Activated naive CD4-positive, alpha-beta T cell treated with anti-CD3 and anti-CD28 coated beads, Interleukin-2, amount 50 U/mL, for 24 hours (primary cell): Measurements from ENCODE around the gene ERN1.

Experiments
- H3K27ac Mint-ChIP-seq: one replicate; pipeline ENCODE4 v1.8.0; 2021; ENCODE audit warnings: mild to moderate bottlenecking, mixed read lengths
- H3K27me3 Mint-ChIP-seq: one replicate; pipeline ENCODE4 v1.8.0; 2021; ENCODE audit warnings: mixed read lengths
- H3K36me3 Mint-ChIP-seq: one replicate; pipeline ENCODE4 v1.8.0; 2021; ENCODE audit warnings: mixed read lengths
- H3K4me1 Mint-ChIP-seq: one replicate; pipeline ENCODE4 v1.8.0; 2021; ENCODE audit warnings: mixed read lengths
- H3K4me3 Mint-ChIP-seq: one replicate; pipeline ENCODE4 v1.8.0; 2021; ENCODE audit warnings: mild to moderate bottlenecking, mixed read lengths
- H3K9me3 Mint-ChIP-seq: one replicate; pipeline ENCODE4 v1.8.0; 2021; ENCODE audit warnings: mixed read lengths

ERN1 gene

GRCh38 chr17:64091116-64091515 is 38.8 kb downstream of the ERN1 start:
- peaks cover 56% of the 10 kb centered on the region for H3K4me1 Mint-ChIP-seq
- no peak overlapping the region for H3K4me3 Mint-ChIP-seq
- H3K9me3 Mint-ChIP-seq = no peaks in the 10 kb centered on the region
- H3K36me3 Mint-ChIP-seq = peaks cover 7% of the 10 kb centered on the region
- peak overlapping the region; percentile 56 for H3K27ac Mint-ChIP-seq
- no peaks in the 10 kb centered on the region for H3K27me3 Mint-ChIP-seq

GRCh38 chr17:64090144-64090543 is 39.8 kb downstream of the ERN1 start:
- Mint-ChIP-seq H3K9me3 (no peaks in the 10 kb centered on the region), H3K4me1 (peaks cover 48% of the 10 kb centered on the region), H3K27me3 (no peaks in the 10 kb centered on the region), H3K4me3 (no peak overlapping the region), H3K27ac (no peak overlapping the region), H3K36me3 (peaks cover 3% of the 10 kb centered on the region)

GRCh38 chr17:64087252-64088005 is 42.5 kb downstream of the ERN1 start:
- peaks cover 3% of the 10 kb centered on the region for H3K36me3 Mint-ChIP-seq
- no peaks in the 10 kb centered on the region for H3K27me3 Mint-ChIP-seq
- H3K9me3 Mint-ChIP-seq = no peaks in the 10 kb centered on the region
- peak overlapping the region; percentile 36 for H3K27ac Mint-ChIP-seq
- no peak overlapping the region for H3K4me3 Mint-ChIP-seq
- H3K4me1 Mint-ChIP-seq = peaks cover 34% of the 10 kb centered on the region

GRCh38 chr17:64085650-64086005 is 44.3 kb downstream of the ERN1 start:
- Mint-ChIP-seq H3K9me3 (no peaks in the 10 kb centered on the region), H3K27ac (no peak overlapping the region), H3K4me3 (no peak overlapping the region), H3K27me3 (no peaks in the 10 kb centered on the region), H3K36me3 (peaks cover 1% of the 10 kb centered on the region), H3K4me1 (peaks cover 26% of the 10 kb centered on the region)

- Mint-ChIP-seq H3K4me1 (peaks cover 20% of the 10 kb centered on the region), H3K27me3 (no peaks in the 10 kb centered on the region)
Measured at GRCh38 chr17:64084940-64085649, 44.8 kb downstream of the ERN1 start.

GRCh38 chr17:64084086-64084939 is 45.6 kb downstream of the ERN1 start:
- Mint-ChIP-seq H3K27ac (no peak overlapping the region), H3K9me3 (no peaks in the 10 kb centered on the region), H3K4me1 (peaks cover 17% of the 10 kb centered on the region), H3K36me3 (peaks cover 3% of the 10 kb centered on the region), H3K27me3 (no peaks in the 10 kb centered on the region), H3K4me3 (no peak overlapping the region)

More at GRCh38 chr17:64084940-64085649, 44.8 kb downstream of the ERN1 start:
- H3K4me3 Mint-ChIP-seq = no peak overlapping the region
- no peak overlapping the region for H3K27ac Mint-ChIP-seq
- no peaks in the 10 kb centered on the region for H3K9me3 Mint-ChIP-seq
- H3K36me3 Mint-ChIP-seq = peaks cover 3% of the 10 kb centered on the region

- Mint-ChIP-seq H3K27ac (no peak overlapping the region), H3K4me3 (no peak overlapping the region), H3K27me3 (no peaks in the 10 kb centered on the region), H3K4me1 (peaks cover 16% of the 10 kb centered on the region), H3K9me3 (no peaks in the 10 kb centered on the region), H3K36me3 (peaks cover 3% of the 10 kb centered on the region)
Measured at GRCh38 chr17:64083563-64084085, 46.3 kb downstream of the ERN1 start.

GRCh38 chr17:64083093-64083492 is 46.9 kb downstream of the ERN1 start:
- no peaks in the 10 kb centered on the region for H3K9me3 Mint-ChIP-seq
- peak overlapping the region; percentile 70 for H3K4me3 Mint-ChIP-seq
- H3K27me3 Mint-ChIP-seq = no peaks in the 10 kb centered on the region
- H3K27ac Mint-ChIP-seq = no peak overlapping the region
- peaks cover 4% of the 10 kb centered on the region for H3K36me3 Mint-ChIP-seq
- H3K4me1 Mint-ChIP-seq = peaks cover 11% of the 10 kb centered on the region

GRCh38 chr17:64081802-64082799 is 47.8 kb downstream of the ERN1 start:
- Mint-ChIP-seq H3K27me3 (no peaks in the 10 kb centered on the region), H3K36me3 (peaks cover 4% of the 10 kb centered on the region), H3K4me3 (peak overlapping the region; percentile 70), H3K27ac (no peak overlapping the region), H3K4me1 (peaks cover 2% of the 10 kb centered on the region), H3K9me3 (no peaks in the 10 kb centered on the region)

- no peaks in the 10 kb centered on the region for H3K27me3 Mint-ChIP-seq
- H3K36me3 Mint-ChIP-seq = peaks cover 7% of the 10 kb centered on the region
- no peak overlapping the region for H3K27ac Mint-ChIP-seq
- H3K4me3 Mint-ChIP-seq = no peak overlapping the region
- no peaks in the 10 kb centered on the region for H3K9me3 Mint-ChIP-seq
- H3K4me1 Mint-ChIP-seq = no peaks in the 10 kb centered on the region
Measured at GRCh38 chr17:64080174-64080618, 49.7 kb downstream of the ERN1 start.

- Mint-ChIP-seq H3K27ac (no peak overlapping the region), H3K36me3 (peaks cover 13% of the 10 kb centered on the region), H3K4me3 (no peak overlapping the region), H3K4me1 (no peaks in the 10 kb centered on the region), H3K27me3 (no peaks in the 10 kb centered on the region), H3K9me3 (no peaks in the 10 kb centered on the region)
Measured at GRCh38 chr17:64077379-64077778, 52.6 kb downstream of the ERN1 start.

GRCh38 chr17:64075913-64076312 is 54.0 kb downstream of the ERN1 start:
- Mint-ChIP-seq H3K27ac (peak overlapping the region; percentile 72), H3K4me3 (no peak overlapping the region), H3K9me3 (peaks cover under 1% of the 10 kb centered on the region), H3K36me3 (peaks cover 22% of the 10 kb centered on the region), H3K4me1 (no peaks in the 10 kb centered on the region), H3K27me3 (no peaks in the 10 kb centered on the region)

- peaks cover 4% of the 10 kb centered on the region for H3K9me3 Mint-ChIP-seq
- no peaks in the 10 kb centered on the region for H3K27me3 Mint-ChIP-seq
- H3K4me1 Mint-ChIP-seq = no peaks in the 10 kb centered on the region
- H3K27ac Mint-ChIP-seq = no peak overlapping the region
- peaks cover 30% of the 10 kb centered on the region for H3K36me3 Mint-ChIP-seq
- no peak overlapping the region for H3K4me3 Mint-ChIP-seq
Measured at GRCh38 chr17:64074704-64075426, 55.1 kb downstream of the ERN1 start.
